Neural crest cell (in vitro differentiated cells): Measurements from ENCODE around the gene TRAPPC12. TPM values are rescaled to one million over a fixed set of nuclear protein-coding genes. Genes with fewer than 3 reads are reported as not detected.

Source experiments
- DNase-seq: peaks from one replicate; pipeline ENCODE4 v3.0.0; 2021; ENCODE audit warnings: low read depth, mixed read lengths, low spot score
- H3K27ac Mint-ChIP-seq: one replicate; pipeline ENCODE4 v1.8.0; 2021; ENCODE audit warnings: mild to moderate bottlenecking, mixed read lengths; ENCODE audit not compliant: unreplicated experiment
- H3K27me3 Mint-ChIP-seq: 2 replicates; pipeline ENCODE4 v1.8.0; 2021; ENCODE audit warnings: low read depth, mild to moderate bottlenecking, mixed read lengths
- H3K36me3 Mint-ChIP-seq: 2 replicates; pipeline ENCODE4 v1.8.0; 2021; ENCODE audit warnings: low read depth, mild to moderate bottlenecking, mixed read lengths
- H3K4me1 Mint-ChIP-seq: 2 replicates; pipeline ENCODE4 v1.8.0; 2021; ENCODE audit warnings: mixed read lengths
- H3K4me3 Mint-ChIP-seq: one replicate; pipeline ENCODE4 v1.8.0; 2021; ENCODE audit warnings: mild to moderate bottlenecking, mixed read lengths
- H3K9me3 Mint-ChIP-seq: 2 replicates; pipeline ENCODE4 v1.8.0; 2021; ENCODE audit warnings: mixed read lengths
- CTCF ChIP-seq: fragments of 200-600 bp; sonication (generic); conservative IDR thresholded peaks from 2 replicates; pipeline ENCODE4 v1.5.0; 2021; ENCODE audit warnings: antibody characterized with exemption, mild to moderate bottlenecking
- total RNA-seq: library from RNA; stranded (reverse); gene quantifications from 2 replicates; pipeline ENCODE4 v1.2.1, GENCODE V29; 2021

The TRAPPC12 gene
- total RNA-seq, 1 donor from 2014 or later: 96.9 TPM

DNA sequence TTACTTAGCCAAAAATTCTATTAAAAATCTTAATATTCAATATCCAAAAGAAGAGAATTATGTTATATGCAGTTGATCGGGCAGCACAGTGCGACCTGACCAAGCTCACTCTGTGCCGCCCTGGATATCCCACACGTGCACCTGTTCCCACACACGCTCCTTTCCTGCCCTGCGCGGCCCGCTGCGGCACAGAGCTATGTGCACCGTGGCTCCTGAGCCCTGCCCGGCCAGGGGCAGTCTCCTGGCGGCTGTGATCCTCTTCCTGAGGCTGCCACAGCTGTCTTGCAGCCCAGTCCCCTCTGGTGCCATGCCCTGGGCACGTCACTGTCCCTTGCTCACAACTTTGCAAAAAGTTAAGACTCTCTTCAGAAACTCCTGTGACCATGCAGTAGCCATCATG is 29.3 kb downstream of the TRAPPC12 start:
- no peak for DNase-seq
- peak overlapping the region; percentile 12 for H3K27ac Mint-ChIP-seq
- no peak for TF ChIP-seq CTCF
- H3K27me3 Mint-ChIP-seq: no peaks in the 10 kb centered on the region
- no peaks in the 10 kb centered on the region for H3K4me1 Mint-ChIP-seq
- no peak overlapping the region for H3K4me3 Mint-ChIP-seq
- H3K9me3 Mint-ChIP-seq: no peaks in the 10 kb centered on the region
- H3K36me3 Mint-ChIP-seq: peaks cover 8% of the 10 kb centered on the region

- no peak for TF ChIP-seq CTCF
- H3K4me3 Mint-ChIP-seq: no peak overlapping the region
- no peaks in the 10 kb centered on the region for H3K27me3 Mint-ChIP-seq
- peaks cover 5% of the 10 kb centered on the region for H3K36me3 Mint-ChIP-seq
- no peak for DNase-seq
- no peak overlapping the region for H3K27ac Mint-ChIP-seq
- no peaks in the 10 kb centered on the region for H3K9me3 Mint-ChIP-seq
- H3K4me1 Mint-ChIP-seq: no peaks in the 10 kb centered on the region
Measured at GRCh38 chr2:3409627-3410170, 30.2 kb downstream of the TRAPPC12 start.

- no peaks in the 10 kb centered on the region for H3K9me3 Mint-ChIP-seq
- DNase-seq: no peak
- H3K27me3 Mint-ChIP-seq: no peaks in the 10 kb centered on the region
- no peak overlapping the region for H3K27ac Mint-ChIP-seq
- no peak for TF ChIP-seq CTCF
- H3K4me1 Mint-ChIP-seq: no peaks in the 10 kb centered on the region
- H3K36me3 Mint-ChIP-seq: peaks cover 6% of the 10 kb centered on the region
- H3K4me3 Mint-ChIP-seq: no peak overlapping the region
Measured at GRCh38 chr2:3411103-3411502, 31.6 kb downstream of the TRAPPC12 start.

DNA sequence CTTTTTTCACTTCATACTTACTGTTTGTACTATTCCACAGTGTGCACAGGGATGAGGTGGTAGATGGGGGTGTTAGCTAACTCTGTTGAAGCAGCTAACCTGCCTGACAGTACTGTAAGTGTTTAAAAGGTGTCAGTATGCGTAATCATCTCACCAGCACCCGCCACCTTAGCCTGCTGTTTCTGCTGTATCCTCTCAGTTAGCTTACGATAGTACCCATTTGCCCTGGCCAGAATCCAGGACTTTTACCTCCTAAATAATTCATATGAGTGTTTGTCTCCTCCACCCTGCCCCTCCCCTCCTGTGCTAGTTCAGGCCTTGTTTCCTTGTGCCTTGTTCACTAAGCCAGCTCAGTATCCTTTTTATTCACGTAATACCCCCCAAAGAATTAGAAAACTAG is 34.2 kb downstream of the TRAPPC12 start:
- no peak for TF ChIP-seq CTCF
- no peaks in the 10 kb centered on the region for H3K27me3 Mint-ChIP-seq
- H3K4me3 Mint-ChIP-seq: no peak overlapping the region
- DNase-seq: no peak
- H3K4me1 Mint-ChIP-seq: no peaks in the 10 kb centered on the region
- peaks cover 9% of the 10 kb centered on the region for H3K36me3 Mint-ChIP-seq
- no peaks in the 10 kb centered on the region for H3K9me3 Mint-ChIP-seq
- no peak overlapping the region for H3K27ac Mint-ChIP-seq

DNA sequence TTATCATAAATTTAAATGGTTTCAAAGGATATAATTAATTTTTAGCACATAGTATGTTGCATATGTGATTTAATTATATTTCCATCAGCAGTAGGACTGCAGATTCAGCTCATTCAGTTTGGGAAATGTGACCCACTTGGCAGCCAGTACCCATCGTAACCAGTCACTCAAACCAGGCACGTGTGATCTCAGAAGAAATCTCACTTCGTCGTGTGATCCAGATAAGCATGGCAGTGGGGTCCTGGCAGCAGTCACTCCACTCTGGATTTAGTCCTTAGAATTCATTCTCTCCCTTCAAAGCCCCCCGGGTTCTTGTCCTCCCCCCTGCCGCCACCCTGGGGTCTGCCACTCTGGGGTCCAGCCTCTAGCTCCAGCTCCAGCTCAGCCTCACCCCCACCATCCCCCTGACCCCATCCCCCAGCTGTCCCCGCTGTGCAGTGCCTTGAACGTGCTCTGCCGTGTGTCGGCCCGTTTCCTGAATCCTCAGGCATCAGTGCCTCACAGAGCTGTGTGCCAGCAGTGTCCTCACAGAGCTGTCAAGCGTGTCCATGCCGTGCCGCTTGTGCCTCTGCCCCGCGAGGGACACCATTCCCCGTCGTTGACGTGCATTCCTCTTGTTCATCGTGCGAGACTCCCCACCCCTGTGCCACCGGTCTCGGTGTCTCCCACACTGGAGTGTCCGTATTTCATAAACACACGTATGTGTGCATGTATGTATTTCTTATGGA is 34.8 kb downstream of the TRAPPC12 start:
- Mint-ChIP-seq H3K36me3 (peaks cover 9% of the 10 kb centered on the region), H3K4me1 (no peaks in the 10 kb centered on the region), H3K9me3 (no peaks in the 10 kb centered on the region), H3K27me3 (no peaks in the 10 kb centered on the region), H3K27ac (peak overlapping the region; percentile 35), H3K4me3 (no peak overlapping the region)
- no peak for TF ChIP-seq CTCF
- DNase-seq: no peak
